Ovary (tissue), 3 donors: ENCODE results near the gene PFKP.

Experiments used
- CTCF ChIP-seq, 3 donors: fragments of 450-650 bp in 2 of 3; fragments of 200-600 bp in 1 of 3; IDR thresholded peaks; one replicate each; pipeline versions ENCODE4 v1.5.1 to v1.8.0; 2016 to 2022; ENCODE audit warnings: antibody characterized with exemption in 3 of 3, mild to moderate bottlenecking in 1 of 3
- EP300 ChIP-seq: sonication (generic); formaldehyde crosslinking; IDR thresholded peaks from one replicate; pipeline ENCODE4 v1.6.1; 2017; ENCODE audit warnings: antibody characterized with exemption
- donor health status: DM: no; HTN: no; CAD: no.

GRCh38 chr10:3105166-3105565 is 37.8 kb downstream of the PFKP start:
- TF ChIP-seq EP300: no peak
- no peak for TF ChIP-seq CTCF (IDR thresholded peaks at IDR 0.05)
